ENCODE measurements around the gene CTNND1. TPM values are rescaled to one million over a fixed set of nuclear protein-coding genes. Genes with fewer than 3 reads are reported as not detected.

Gene CTNND1
- total and polyA plus RNA-seq, 9 of the 15 experiments (the other 6 are each of a cell fraction or from before 2014, with no cell fraction given), result 11.1 to 74.0 (median 43.3) TPM

GRCh38 chr11:57764972-57765371, 3.4 kb downstream of the CTNND1 start (continued):
- TF ChIP-seq ZNF780A (CRISPR knock-in tag; IDR thresholded peaks at IDR 0.05), result no peak
- TF ChIP-seq C11orf30 (IDR thresholded peaks at IDR 0.05; ENCODE audit: low read depth), result no peak
- TF ChIP-seq CTBP1 (IDR thresholded peaks at IDR 0.05; ENCODE audit: borderline replicate concordance), result peak; percentile 80; the same call in 1 of the 2 replicates
- TF ChIP-seq MYNN (IDR thresholded peaks at IDR 0.05), result no peak
- no peak for TF ChIP-seq MYNN (CRISPR knock-in tag; IDR thresholded peaks at IDR 0.05)
- peak; percentile 87 for TF ChIP-seq TCF3 (CRISPR knock-in tag; IDR thresholded peaks at IDR 0.05)
- TF ChIP-seq ARID3B (CRISPR knock-in tag; IDR thresholded peaks at IDR 0.05; ENCODE audit: borderline replicate concordance), result no peak
- TF ChIP-seq MAFF (IDR thresholded peaks at IDR 0.05; ENCODE audit: low read length), result no peak
- no peak for TF ChIP-seq HSF4 (CRISPR knock-in tag; IDR thresholded peaks at IDR 0.05; ENCODE audit: borderline replicate concordance)
- TF ChIP-seq RCOR1 (IDR thresholded peaks at IDR 0.05; ENCODE audit: borderline replicate concordance in 1 of 2, low read depth in 2 of 2, low read length in 2 of 2), result peak in 1 of 2 experiments; percentile 48; a peak in 1 of 4 replicates
- TF ChIP-seq, protein P1, sequence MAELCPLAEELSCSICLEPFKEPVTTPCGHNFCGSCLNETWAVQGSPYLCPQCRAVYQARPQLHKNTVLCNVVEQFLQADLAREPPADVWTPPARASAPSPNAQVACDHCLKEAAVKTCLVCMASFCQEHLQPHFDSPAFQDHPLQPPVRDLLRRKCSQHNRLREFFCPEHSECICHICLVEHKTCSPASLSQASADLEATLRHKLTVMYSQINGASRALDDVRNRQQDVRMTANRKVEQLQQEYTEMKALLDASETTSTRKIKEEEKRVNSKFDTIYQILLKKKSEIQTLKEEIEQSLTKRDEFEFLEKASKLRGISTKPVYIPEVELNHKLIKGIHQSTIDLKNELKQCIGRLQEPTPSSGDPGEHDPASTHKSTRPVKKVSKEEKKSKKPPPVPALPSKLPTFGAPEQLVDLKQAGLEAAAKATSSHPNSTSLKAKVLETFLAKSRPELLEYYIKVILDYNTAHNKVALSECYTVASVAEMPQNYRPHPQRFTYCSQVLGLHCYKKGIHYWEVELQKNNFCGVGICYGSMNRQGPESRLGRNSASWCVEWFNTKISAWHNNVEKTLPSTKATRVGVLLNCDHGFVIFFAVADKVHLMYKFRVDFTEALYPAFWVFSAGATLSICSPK (IDR thresholded peaks at IDR 0.05; ENCODE audit: borderline replicate concordance), result no peak
- TF ChIP-seq EP300 (IDR thresholded peaks at IDR 0.05; ENCODE audit: low read length), result peak; percentile 71
- no peak for TF ChIP-seq SNAPC5 (CRISPR knock-in tag; IDR thresholded peaks at IDR 0.05)
- TF ChIP-seq DEAF1 (CRISPR knock-in tag; IDR thresholded peaks at IDR 0.05), result no peak
- TF ChIP-seq PURB (CRISPR knock-in tag; IDR thresholded peaks at IDR 0.05; ENCODE audit: low read depth), result no peak
- peak; percentile 89 for TF ChIP-seq CBFA2T2 (conservative IDR thresholded peaks at IDR 0.05)
- TF ChIP-seq, protein P2, sequence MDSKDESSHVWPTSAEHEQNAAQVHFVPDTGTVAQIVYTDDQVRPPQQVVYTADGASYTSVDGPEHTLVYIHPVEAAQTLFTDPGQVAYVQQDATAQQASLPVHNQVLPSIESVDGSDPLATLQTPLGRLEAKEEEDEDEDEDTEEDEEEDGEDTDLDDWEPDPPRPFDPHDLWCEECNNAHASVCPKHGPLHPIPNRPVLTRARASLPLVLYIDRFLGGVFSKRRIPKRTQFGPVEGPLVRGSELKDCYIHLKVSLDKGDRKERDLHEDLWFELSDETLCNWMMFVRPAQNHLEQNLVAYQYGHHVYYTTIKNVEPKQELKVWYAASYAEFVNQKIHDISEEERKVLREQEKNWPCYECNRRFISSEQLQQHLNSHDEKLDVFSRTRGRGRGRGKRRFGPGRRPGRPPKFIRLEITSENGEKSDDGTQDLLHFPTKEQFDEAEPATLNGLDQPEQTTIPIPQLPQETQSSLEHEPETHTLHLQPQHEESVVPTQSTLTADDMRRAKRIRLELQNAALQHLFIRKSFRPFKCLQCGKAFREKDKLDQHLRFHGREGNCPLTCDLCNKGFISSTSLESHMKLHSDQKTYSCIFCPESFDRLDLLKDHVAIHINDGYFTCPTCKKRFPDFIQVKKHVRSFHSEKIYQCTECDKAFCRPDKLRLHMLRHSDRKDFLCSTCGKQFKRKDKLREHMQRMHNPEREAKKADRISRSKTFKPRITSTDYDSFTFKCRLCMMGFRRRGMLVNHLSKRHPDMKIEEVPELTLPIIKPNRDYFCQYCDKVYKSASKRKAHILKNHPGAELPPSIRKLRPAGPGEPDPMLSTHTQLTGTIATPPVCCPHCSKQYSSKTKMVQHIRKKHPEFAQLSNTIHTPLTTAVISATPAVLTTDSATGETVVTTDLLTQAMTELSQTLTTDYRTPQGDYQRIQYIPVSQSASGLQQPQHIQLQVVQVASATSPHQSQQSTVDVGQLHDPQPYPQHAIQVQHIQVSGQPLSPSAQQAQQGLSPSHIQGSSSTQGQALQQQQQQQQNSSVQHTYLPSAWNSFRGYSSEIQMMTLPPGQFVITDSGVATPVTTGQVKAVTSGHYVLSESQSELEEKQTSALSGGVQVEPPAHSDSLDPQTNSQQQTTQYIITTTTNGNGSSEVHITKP (IDR thresholded peaks at IDR 0.05; ENCODE audit: partially characterized antibody), result no peak

Measured in K562 (cell line).